HS-27A (cell line): ENCODE data around the gene FAM174C.

Experiments used
- DNase-seq: peaks from one replicate; pipeline ENCODE4 v3.0.0-alpha.2; 2012; ENCODE audit warnings: low read depth, missing footprints

FAM174C gene

GRCh38 chr19:1250437-1251260, 24.7 kb upstream of the FAM174C start:
- DNase-seq, result no peak

DNA sequence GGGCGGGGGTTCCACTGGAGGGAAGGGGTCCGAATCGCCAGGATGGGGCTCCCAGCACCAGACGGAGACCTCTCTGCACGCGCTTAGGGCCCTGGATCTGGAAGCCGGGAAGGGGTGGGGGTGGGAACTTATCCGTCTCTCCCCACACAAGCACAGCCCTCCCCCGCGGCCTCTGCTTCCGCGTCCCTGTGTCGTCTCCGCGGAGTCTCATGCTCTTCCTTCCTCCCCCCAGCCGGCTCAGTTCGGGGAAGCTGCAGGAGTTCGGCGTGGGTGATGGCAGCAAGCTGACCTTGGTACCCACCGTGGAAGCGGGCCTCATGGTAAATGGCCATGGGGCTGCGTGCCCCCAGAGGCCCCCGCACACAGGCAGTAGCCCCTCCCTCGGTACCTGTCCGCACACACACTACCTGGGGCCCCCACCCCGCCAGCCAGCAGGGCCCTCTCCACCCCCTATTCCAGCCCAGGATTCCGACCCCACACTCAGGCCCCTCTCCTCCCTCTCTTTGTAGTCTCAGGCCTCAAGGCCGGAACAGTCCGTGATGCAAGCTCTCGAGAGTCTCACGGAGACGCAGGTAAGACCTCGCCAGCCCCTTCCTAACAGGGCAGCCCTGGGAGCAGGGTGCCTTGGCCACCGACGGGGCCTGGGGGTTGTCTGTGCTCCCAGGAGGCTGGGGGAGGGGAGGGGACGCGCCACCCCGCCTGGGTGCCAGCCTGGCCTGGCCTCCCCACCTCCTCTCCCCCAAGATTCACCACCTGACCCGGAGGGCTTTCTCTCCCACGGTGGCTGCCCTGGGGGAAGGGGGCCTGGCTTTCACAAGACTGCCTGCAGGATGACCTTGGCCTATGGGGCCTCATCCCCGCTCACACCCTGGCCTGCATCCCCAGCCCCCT, 23.8 kb upstream of the FAM174C start:
- no peak for DNase-seq

- DNase-seq, result peak; percentile 84
Observed at GRCh38 chr19:1252221-1252820, 23.0 kb upstream of the FAM174C start.

- peak; percentile 76 for DNase-seq
Observed at GRCh38 chr19:1252821-1253513, 22.4 kb upstream of the FAM174C start.

DNA sequence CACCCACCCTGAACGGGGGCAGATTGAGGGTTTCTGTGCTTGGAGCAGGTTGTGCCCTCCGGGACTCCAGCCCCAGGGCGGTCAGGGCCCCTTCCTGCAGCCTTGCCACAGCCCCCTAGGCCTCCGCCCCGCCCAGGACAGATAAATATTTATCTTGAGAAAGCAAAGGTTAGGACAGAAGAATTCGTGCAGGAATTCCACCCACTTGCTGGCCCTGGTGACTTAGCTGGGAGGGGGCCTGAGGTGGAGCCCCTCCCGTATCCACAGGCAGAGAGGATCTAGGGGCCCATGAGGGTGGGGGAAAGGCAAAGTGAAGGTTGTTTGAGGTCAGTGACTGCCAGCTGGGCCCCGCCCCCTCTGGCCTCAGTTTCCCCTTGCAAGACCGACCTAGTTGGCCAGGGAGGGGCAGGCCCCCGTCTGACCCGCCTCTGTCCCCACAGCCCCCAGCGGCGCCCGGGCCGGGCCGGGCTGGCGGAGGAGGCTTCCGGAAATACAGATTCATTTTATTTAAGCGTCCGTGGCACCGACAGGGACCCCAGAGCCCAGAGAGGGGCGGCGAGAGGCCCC, 21.7 kb upstream of the FAM174C start:
- no peak for DNase-seq

DNA sequence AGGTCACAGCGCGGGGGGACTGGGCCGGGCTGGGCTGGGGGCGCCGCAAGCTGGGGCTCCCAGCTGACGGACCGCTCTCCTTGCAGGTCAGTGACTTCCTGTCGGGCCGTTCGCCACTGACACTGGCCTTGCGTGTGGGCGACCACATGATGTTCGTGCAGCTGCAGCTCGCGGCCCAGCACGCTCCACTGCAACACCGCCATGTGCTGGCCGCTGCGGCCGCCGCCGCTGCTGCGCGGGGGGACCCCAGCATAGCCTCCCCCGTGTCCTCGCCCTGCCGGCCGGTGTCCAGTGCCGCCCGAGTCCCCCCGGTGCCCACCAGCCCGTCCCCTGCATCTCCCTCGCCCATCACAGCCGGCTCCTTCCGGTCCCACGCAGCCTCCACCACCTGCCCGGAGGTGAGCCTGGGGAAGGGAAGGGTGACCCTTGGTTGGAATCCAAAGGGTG, 21.2 kb upstream of the FAM174C start:
- no peak for DNase-seq

GRCh38 chr19:1254530-1255185, 20.7 kb upstream of the FAM174C start:
- DNase-seq, result no peak

- DNase-seq, result no peak
Observed at GRCh38 chr19:1255186-1256161, 19.9 kb upstream of the FAM174C start.

- DNase-seq, result no peak
Observed at GRCh38 chr19:1256646-1257474, 18.5 kb upstream of the FAM174C start.

DNA sequence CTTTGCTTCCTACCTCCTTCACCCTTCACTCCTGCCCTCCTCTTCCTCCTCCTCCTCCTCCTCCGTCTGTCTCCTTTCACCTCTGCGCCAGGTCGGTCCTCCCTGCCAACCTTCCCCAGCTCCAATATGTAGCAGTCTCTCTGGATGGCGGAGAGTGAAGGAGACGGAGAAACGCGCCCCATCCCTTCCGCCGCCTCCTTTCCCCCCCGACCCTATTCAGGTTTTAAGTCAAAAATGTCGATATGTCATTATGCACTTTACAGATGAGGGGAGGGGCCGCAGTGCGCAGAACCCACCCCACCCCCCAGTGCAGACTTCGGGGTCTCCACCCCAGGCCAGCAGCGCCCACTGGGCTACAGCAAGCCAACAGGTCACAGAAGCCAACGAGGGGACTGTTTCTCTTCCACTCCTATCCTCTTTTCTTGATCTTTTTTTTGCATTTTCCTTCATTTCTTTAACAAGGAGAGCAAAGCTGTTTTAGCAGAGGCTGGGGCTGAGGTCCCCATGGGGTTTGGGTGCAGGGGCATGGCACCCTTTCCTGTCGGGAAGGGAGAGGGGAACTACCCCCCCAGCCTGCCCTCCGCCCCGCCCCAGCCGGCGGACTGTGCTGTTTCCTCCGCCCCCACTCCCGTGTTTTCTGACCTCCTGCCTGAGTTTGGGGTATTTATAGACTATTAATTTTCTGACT, 17.7 kb upstream of the FAM174C start:
- no peak for DNase-seq

- DNase-seq, result no peak
Observed at GRCh38 chr19:1258163-1258492, 17.2 kb upstream of the FAM174C start.

- no peak for DNase-seq
Observed at GRCh38 chr19:1258707-1259205, 16.6 kb upstream of the FAM174C start.

DNA sequence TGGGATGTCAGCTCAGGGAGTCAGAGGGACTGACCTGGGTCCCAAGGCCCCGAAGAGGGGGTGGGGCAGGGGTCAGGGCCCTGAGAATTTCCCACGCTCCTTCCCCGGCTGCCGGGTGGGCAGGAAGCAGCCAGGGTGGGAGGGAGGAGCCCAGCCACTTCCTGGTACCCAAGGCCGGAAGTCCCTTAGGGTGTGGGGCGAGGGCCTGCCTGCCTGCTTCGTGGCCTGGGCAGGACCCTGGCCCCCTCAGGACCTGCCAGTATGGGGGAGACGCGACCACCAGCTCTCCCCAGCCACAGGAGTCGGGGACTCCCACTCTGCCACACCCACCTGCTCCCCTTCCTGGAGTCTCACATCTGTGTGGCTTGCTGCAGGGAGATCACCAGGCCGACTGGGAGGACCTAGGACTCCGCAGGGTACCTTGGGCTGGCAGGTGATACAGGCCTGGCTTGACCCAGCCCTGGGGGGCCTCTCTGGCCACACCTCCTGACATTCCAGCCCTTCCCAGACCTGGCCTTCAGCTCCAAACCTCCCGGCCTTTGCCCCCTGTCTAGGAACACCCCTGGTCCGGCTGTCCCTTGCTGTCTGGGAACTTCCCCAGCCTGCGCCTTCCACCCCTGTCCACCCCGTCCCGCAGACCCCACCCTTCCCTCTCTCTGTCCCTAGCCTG, 16.0 kb upstream of the FAM174C start:
- no peak for DNase-seq

DNA sequence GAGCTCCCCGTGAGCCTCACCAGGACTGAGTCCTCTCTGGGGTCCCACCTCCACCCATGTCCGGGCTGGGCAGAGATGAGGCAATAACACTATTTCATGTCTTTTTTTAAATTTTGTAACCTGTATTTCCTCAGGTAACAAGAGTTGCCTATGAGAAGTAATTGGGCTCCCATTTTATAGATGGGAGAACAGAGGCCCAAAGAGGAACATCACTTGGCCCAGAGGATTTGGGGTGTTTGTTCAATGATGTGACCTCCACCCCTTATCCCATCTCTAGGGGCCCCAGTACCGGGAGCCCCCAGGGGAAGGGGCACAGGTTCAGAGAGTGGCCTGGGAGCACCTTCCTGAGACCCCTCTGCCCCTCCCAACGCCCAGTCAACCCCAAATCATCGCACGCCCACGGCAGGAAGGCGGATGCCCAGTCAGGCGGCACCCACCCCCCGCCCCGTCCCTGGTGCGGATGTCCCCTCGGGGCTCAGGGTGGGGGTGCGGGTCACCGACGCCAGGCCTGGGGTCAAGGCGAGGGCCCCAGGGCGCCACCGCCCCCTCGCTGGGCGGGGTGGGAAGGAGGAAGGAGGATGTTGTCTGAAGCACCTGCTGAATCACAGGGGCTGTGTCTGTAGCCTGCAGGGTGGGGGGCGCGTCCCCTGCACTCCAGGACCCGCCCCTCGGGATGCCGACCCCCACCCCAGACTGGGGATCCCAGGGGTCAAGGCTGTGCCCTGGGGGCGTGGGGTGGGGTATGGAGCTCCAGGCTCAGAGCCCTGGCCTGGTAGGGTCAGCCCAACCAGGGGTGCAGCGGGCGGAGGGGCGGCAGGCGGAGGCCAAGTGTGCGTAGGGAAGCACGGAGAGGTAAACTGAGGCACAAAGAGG, 15.2 kb upstream of the FAM174C start:
- DNase-seq, result no peak

DNA sequence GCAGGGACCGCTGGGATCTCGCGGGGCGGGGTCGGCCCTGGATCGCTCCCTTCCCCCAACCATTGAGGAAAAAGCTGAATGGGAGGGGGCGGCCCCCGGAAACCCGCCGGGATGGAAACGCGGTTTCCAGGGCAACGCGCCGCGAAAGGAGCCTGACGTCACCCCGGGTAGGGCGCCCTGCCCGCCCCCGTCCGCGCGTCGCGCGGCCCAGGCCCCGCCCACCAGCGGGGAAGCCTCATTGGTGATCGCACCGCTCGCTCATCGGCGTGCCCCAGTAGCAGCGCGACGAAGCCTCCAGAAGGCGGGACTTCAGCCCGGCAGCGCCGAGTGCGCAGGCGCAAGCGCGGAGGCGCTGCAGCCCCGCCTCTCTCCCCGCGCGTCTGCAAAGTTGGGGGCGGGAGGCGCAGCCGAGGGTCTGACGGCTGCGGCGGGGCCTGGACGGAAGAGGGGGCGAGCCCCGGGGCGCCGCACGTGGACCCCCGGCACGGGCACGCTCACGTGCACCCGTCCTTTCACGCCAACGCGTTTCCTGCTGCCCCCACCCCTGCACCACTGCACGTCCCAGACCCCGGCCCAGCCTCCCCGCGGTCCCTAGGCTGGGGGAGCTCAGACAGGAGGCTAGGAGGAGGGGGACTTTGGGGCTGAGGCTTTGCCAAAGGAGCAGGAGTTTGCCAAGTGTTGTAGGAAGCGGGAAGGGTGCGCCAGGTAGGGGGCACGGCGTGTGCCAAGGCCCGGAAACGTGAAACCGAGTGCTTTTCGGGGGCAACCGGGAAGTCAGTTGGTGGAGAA, 14.4 kb upstream of the FAM174C start:
- no peak for DNase-seq

GRCh38 chr19:1261538-1261797, 13.9 kb upstream of the FAM174C start:
- no peak for DNase-seq
